Uterus (tissue), 2 donors: Measurements from ENCODE around the gene ABCA13.

Source experiments
- CTCF ChIP-seq, 4 experiments: fragments of 200-600 bp in 2 of 4; fragments of 450-650 bp in 2 of 4; sonication (generic) in 2 of 4; IDR thresholded peaks; one replicate each; pipeline ENCODE4 v1.5.1; 2016 to 2019; ENCODE audit warnings: antibody characterized with exemption in 4 of 4, mild to moderate bottlenecking in 2 of 4, moderate library complexity in 1 of 4
- POLR2A ChIP-seq, 2 donors: fragments of 450-650 bp; IDR thresholded peaks; one replicate each; pipeline ENCODE4 v1.6.1; 2016; ENCODE audit warnings: antibody characterized with exemption in 2 of 2, mild to moderate bottlenecking in 1 of 2, moderate library complexity in 1 of 2

DNA sequence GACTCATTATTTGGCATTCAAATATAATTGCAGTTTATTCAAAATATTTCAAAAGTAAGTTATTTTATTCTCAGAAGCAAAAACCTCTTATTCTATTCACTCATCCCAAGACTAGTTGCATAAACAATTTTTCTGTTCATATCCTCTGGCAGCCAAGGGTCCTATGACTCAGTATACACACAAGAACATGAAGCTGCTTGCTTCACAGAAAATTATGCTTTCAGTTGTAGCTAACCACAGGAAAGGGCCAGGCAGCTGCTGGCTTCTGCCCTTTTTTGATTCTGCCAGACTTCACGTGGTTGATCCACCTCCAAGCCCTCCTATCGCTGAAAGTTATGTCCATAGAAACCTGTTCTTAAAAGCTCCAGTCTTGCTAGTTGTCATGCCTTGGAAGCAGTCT lies 108.8 kb downstream of the ABCA13 start:
- TF ChIP-seq POLR2A (IDR thresholded peaks at IDR 0.05) (no peak), CTCF (IDR thresholded peaks at IDR 0.05) (no peak)
